ENCODE measurements around the gene BCL11A. TPM values are rescaled to one million over a fixed set of nuclear protein-coding genes. Genes with fewer than 3 reads are reported as not detected.

Gene BCL11A
- total RNA-seq, 8 experiments from 2014 or later = 0.66 to 131 (median 21.8) TPM

- Histone ChIP-seq H3K4me1 (replicated peaks in 1 of 2) (peaks cover 51 to 93% of the 10 kb centered on the region in 2 donors), H3K4me3 (no peak overlapping the region), H3K27ac (no peak overlapping the region)
- WGBS, 10 experiments = 50 to 100% (median 86%) methylated on average over 1 to 9 of the region's 9 CpGs; no CpG with 5 or more reads in 1 of the 10 experiments
- ATAC-seq (replicated peaks in 6 of 8) = no peak
- in situ Hi-C loops (cut with MboI; ENCODE audit: low pct_unique_long_range_greater_than_20kb in 2 of 9, low sequenced_read_pairs in 9 of 9, unreplicated experiment in 9 of 9) = no loop called here
Observed at GRCh38 chr2:60538101-60538500, 15.4 kb downstream of the BCL11A start.

DNA sequence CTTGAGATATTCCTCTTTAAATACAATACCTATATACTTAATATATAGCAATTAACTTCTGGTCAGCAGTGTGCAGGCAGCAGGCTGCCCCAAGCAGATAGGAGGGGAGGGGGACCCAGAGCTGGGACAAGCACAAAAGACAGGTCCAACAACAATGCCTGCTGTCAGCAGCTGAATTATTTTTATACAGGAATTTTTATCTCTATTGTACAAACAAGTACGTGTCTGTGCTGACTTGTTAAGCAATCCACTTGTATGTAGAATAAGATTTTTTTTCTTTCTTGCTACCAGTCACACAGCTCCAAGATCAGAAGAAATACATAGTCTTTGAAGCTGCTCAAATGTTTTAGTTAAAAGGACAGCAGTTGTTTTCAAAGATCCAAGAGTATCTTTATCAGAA is 16.7 kb downstream of the BCL11A start:
- ATAC-seq (replicated peaks in 6 of 8) = peak in 5 of 8 experiments; percentile 27 to 54 (median 32)
- no peak overlapping the region for H3K27ac ChIP-seq
- no peak overlapping the region for H3K4me3 ChIP-seq
- in situ Hi-C loops (cut with MboI; ENCODE audit: low pct_unique_long_range_greater_than_20kb in 2 of 9, low sequenced_read_pairs in 9 of 9, unreplicated experiment in 9 of 9) = no loop called here
- 0 to 86% (median 21%) methylated on average over 1 of the region's 1 CpG; no CpG with 5 or more reads in 2 of the 10 experiments for WGBS, 10 experiments
- peaks cover 62 to 94% of the 10 kb centered on the region in 2 donors for H3K4me1 ChIP-seq (replicated peaks in 1 of 2)

DNA sequence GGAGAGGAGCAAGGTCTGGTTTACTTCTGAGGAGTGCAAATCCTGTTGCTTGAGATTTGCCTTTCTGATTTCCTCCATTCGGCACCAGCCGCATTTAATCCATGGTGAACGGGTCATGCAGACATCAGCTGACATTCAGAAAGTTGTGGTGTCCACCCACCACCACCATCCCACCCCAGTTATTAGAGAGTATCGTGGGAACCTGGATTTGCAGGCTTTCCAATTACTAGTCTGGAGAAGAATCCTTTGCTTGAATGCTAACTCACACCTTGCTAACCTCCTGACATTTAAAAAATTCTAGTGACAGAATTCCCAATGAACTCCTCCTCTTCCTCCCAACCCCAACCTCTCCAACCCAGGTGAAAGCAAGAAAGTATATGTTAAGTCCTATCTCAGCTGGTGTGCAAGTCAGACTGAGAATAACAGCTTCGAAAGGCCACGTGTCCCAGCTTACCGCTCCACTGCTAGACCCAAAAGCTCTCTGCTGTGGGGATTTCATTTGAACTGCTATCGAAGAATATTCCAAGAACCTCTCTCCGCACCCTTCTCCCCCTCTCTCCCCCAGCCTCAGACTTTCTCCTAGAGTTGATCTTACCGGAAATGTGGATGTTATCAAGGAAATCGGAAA is 17.7 kb downstream of the BCL11A start:
- in situ Hi-C loops (cut with MboI; ENCODE audit: low pct_unique_long_range_greater_than_20kb in 2 of 9, low sequenced_read_pairs in 9 of 9, unreplicated experiment in 9 of 9) = no loop called here
- 69 to 94% (median 88%) methylated on average over 2 to 10 of the region's 11 CpGs for WGBS, 10 experiments
- Histone ChIP-seq H3K4me3 (no peak overlapping the region), H3K27ac (no peak overlapping the region), H3K4me1 (replicated peaks in 1 of 2) (peaks cover 58 to 94% of the 10 kb centered on the region in 2 donors)
- no peak for ATAC-seq (replicated peaks in 6 of 8)

- peak in 1 of 8 experiments; percentile 6 for ATAC-seq (replicated peaks in 6 of 8)
- Histone ChIP-seq H3K4me1 (replicated peaks in 1 of 2) (peaks cover 56 to 94% of the 10 kb centered on the region in 2 donors), H3K27ac (no peak overlapping the region), H3K4me3 (no peak overlapping the region)
- 0 to 89% (median 74%) methylated on average over 1 to 6 of the region's 6 CpGs for WGBS, 10 experiments
- in situ Hi-C loops (cut with MboI; ENCODE audit: low pct_unique_long_range_greater_than_20kb in 2 of 9, low sequenced_read_pairs in 9 of 9, unreplicated experiment in 9 of 9) = no loop called here
Observed at GRCh38 chr2:60534892-60535684, 18.4 kb downstream of the BCL11A start.

- Histone ChIP-seq H3K27ac (no peak overlapping the region), H3K4me3 (no peak overlapping the region), H3K4me1 (replicated peaks in 1 of 2) (peaks cover 60 to 94% of the 10 kb centered on the region in 2 donors)
- in situ Hi-C loops (cut with MboI; ENCODE audit: low pct_unique_long_range_greater_than_20kb in 2 of 9, low sequenced_read_pairs in 9 of 9, unreplicated experiment in 9 of 9) = no loop called here
- 53 to 92% (median 77%) methylated on average over 1 to 8 of the region's 8 CpGs for WGBS, 10 experiments
- no peak for ATAC-seq (replicated peaks in 6 of 8)
Observed at GRCh38 chr2:60534052-60534685, 19.3 kb downstream of the BCL11A start.

- no peak overlapping the region for H3K27ac ChIP-seq
- peaks cover 56 to 91% of the 10 kb centered on the region in 2 donors for H3K4me1 ChIP-seq (replicated peaks in 1 of 2)
- 17 to 51% (median 29%) methylated on average over 4 to 13 of the region's 13 CpGs for WGBS, 10 experiments
- in situ Hi-C loops (cut with MboI; ENCODE audit: low pct_unique_long_range_greater_than_20kb in 2 of 9, low sequenced_read_pairs in 9 of 9, unreplicated experiment in 9 of 9) = no loop called here
- peak overlapping the region in 2 of 5 donors; percentile 9 to 11 for H3K4me3 ChIP-seq
- ATAC-seq (replicated peaks in 6 of 8) = peak in 3 of 8 experiments; percentile 4 to 57 (median 21)
Observed at GRCh38 chr2:60533101-60534051, 20.1 kb downstream of the BCL11A start.

GRCh38 chr2:60532421-60532820 is 21.0 kb downstream of the BCL11A start:
- Histone ChIP-seq H3K4me3 (no peak overlapping the region), H3K4me1 (replicated peaks in 1 of 2) (peaks cover 58 to 90% of the 10 kb centered on the region in 2 donors), H3K27ac (no peak overlapping the region)
- WGBS, 10 experiments = 29 to 62% (median 50%) methylated on average over 1 to 3 of the region's 3 CpGs
- no peak for ATAC-seq (replicated peaks in 6 of 8)
- in situ Hi-C loops (cut with MboI; ENCODE audit: low pct_unique_long_range_greater_than_20kb in 2 of 9, low sequenced_read_pairs in 9 of 9, unreplicated experiment in 9 of 9) = no loop called here

DNA sequence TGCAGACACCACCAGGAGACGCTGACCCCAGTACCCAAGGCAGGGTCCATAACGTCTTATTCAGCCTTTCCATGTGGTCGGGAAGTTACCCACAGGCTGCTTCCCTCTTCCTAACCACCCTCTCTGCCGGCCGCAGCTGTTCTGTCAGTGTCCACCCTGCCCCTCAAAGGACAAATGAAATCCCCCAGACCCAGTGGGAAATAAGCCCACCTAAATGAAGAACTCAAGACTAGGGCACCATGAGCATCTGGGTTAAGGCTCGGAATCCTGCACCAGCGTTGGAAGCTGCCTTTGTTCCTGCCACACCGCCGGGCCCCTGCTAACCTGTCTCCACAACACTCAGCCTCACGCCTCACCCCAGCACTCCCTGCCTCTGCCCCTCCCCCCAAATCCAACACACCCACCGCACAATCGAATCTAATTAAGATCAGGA is 21.7 kb downstream of the BCL11A start:
- in situ Hi-C loops (cut with MboI; ENCODE audit: low pct_unique_long_range_greater_than_20kb in 2 of 9, low sequenced_read_pairs in 9 of 9, unreplicated experiment in 9 of 9) = no loop called here
- Histone ChIP-seq H3K4me1 (replicated peaks in 1 of 2) (peaks cover 58 to 90% of the 10 kb centered on the region in 2 donors), H3K4me3 (no peak overlapping the region), H3K27ac (no peak overlapping the region)
- no peak for ATAC-seq (replicated peaks in 6 of 8)
- WGBS, 10 experiments = 0 to 80% (median 29%) methylated on average over 2 to 5 of the region's 12 CpGs; no CpG with 5 or more reads in 3 of the 10 experiments

GRCh38 chr2:60530660-60531281 is 22.7 kb downstream of the BCL11A start:
- 0 to 85% (median 7%) methylated on average over 1 to 12 of the region's 12 CpGs; no CpG with 5 or more reads in 1 of the 10 experiments for WGBS, 10 experiments
- Histone ChIP-seq H3K27ac (peak overlapping the region; percentile 34 to 40), H3K4me1 (replicated peaks in 1 of 2) (peaks cover 54 to 90% of the 10 kb centered on the region in 2 donors), H3K4me3 (peak overlapping the region in 3 of 5 donors; percentile 4 to 26 (median 16))
- peak in 5 of 8 experiments; percentile 83 to 88 (median 86) for ATAC-seq (replicated peaks in 6 of 8)
- in situ Hi-C loops (cut with MboI; ENCODE audit: low pct_unique_long_range_greater_than_20kb in 2 of 9, low sequenced_read_pairs in 9 of 9, unreplicated experiment in 9 of 9) = no loop called here

GRCh38 chr2:60529785-60530627 is 23.4 kb downstream of the BCL11A start:
- WGBS, 10 experiments = 34 to 67% (median 56%) methylated on average over 5 to 17 of the region's 17 CpGs; no CpG with 5 or more reads in 1 of the 10 experiments
- Histone ChIP-seq H3K4me3 (peak overlapping the region in 2 of 5 donors; percentile 16 to 26), H3K27ac (peak overlapping the region in 1 of 2 donors; percentile 40), H3K4me1 (replicated peaks in 1 of 2) (peaks cover 52 to 83% of the 10 kb centered on the region in 2 donors)
- in situ Hi-C loops (cut with MboI; ENCODE audit: low pct_unique_long_range_greater_than_20kb in 2 of 9, low sequenced_read_pairs in 9 of 9, unreplicated experiment in 9 of 9) = no loop called here
- ATAC-seq (replicated peaks in 6 of 8) = peak in 5 of 8 experiments; percentile 2 to 16 (median 9)

GRCh38 chr2:60529136-60529784 is 24.2 kb downstream of the BCL11A start:
- H3K4me3 ChIP-seq = no peak overlapping the region
- H3K27ac ChIP-seq = no peak overlapping the region
- 43 to 100% (median 83%) methylated on average over 1 to 7 of the region's 8 CpGs; no CpG with 5 or more reads in 3 of the 10 experiments for WGBS, 10 experiments
- no peak for ATAC-seq (replicated peaks in 6 of 8)
- in situ Hi-C loops (cut with MboI; ENCODE audit: low pct_unique_long_range_greater_than_20kb in 2 of 9, low sequenced_read_pairs in 9 of 9, unreplicated experiment in 9 of 9) = no loop called here
- peaks cover 50 to 80% of the 10 kb centered on the region in 2 donors for H3K4me1 ChIP-seq (replicated peaks in 1 of 2)
